DMS53 treated with DMSO at 0.1 percent for 48 hours (cell line): ENCODE measurements around the gene FOXN3.

Source experiments
- DNase-seq: peaks from one replicate; lab custom pipeline; 2025; ENCODE audit not compliant: unreplicated experiment; lab: John Stamatoyannopoulos, UW

Gene FOXN3

DNA sequence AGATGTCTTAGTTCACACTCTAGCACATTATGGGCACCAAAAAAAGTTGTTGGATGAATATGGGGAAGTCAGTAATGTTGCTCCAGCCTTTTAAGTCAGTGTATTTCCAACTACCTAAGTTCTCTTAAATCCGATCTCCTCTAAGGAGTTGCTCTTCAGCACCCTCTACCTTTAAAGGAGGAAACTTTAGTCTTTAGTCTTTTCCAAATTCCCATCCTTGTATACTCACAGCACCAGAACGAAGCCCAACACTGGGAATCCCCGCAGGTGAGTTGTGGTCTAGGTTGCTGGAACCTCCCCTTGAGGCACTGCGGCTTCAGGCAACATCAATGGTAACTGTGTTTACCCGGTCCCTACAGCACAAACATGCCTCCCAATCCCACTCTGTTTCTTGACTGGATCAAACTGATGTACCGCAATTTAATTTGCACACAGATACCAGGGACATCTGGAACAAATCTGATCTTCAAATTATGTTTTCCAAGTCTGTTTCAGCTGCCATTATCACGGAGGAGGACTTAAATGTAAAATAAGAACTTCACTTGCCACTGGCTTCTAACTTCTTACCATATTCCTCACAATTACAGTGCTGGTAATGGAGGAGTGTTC lies 179.0 kb downstream of the FOXN3 start:
- no peak for DNase-seq

GRCh38 chr14:89236851-89237250 lies 180.2 kb downstream of the FOXN3 start:
- no peak for DNase-seq

- no peak for DNase-seq
Measured at GRCh38 chr14:89233184-89233583, 183.8 kb downstream of the FOXN3 start.

- no peak for DNase-seq
Measured at GRCh38 chr14:89232265-89233070, 184.6 kb downstream of the FOXN3 start.

DNA sequence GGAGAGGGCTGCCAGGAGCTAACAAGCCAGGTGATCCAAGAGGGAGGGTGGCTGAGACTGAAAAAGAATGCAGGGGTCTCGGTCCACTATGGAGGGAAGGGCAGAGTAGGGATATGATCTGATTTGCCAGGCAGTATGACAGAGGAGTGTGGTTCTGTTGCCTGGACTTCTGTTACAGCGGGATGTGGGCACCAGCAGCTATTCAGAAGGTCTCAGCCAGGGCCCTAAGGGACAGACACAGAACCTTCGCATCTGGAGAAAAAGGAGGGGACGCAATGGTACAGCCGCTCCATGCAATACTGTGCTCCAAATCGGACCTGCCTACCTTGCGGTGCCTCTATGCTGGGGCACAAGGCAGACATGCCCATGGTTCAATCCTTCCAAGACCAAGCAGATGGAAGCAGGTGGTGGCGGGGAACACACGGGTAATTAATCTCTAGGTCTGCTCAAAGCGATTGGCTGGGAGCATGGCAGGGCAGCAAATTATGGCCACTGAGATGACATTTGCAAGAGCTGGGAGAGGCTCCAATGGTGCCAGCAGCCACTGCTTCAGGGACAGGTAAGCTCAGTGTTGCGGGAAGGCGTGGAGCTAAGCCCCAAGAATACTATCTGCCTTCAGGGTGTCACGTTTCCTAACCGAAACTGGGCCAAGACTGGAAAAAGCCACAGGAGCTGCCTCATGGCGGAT lies 185.5 kb downstream of the FOXN3 start:
- no peak for DNase-seq

DNA sequence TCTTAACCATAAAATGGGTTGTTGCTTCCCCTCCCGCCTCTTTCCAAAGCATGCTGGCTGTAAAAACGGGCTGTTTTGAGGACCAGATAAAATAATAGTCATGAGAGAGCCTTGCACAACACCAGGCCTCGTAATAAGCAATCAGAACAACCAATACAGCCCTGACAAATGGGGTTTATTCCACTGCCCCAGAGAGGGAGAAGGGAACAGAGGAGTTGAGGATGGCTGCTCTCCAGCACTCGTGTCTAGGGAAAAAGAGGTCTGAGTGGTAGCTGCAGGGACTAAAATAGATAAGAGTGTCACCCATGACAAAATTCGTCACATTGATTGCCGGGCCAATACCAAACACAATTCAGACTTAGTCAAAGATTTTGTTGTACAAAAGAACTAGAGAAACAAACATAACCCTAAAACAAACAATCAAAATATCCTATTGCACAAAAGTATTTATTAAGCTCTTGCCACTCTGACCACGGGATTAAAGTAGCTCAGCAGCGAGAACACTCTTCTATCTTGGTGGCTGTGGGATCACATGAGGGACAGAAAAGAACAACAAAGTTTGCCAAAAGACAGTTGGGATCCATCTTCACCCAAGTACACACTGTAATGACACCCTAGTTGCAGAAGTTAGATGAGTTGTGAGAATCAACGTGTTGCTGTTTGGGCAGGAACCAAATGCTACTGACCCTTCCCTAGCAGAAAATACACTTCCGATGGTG lies 188.0 kb downstream of the FOXN3 start:
- DNase-seq = no peak

GRCh38 chr14:89227496-89227836 lies 189.6 kb downstream of the FOXN3 start:
- DNase-seq = no peak

DNA sequence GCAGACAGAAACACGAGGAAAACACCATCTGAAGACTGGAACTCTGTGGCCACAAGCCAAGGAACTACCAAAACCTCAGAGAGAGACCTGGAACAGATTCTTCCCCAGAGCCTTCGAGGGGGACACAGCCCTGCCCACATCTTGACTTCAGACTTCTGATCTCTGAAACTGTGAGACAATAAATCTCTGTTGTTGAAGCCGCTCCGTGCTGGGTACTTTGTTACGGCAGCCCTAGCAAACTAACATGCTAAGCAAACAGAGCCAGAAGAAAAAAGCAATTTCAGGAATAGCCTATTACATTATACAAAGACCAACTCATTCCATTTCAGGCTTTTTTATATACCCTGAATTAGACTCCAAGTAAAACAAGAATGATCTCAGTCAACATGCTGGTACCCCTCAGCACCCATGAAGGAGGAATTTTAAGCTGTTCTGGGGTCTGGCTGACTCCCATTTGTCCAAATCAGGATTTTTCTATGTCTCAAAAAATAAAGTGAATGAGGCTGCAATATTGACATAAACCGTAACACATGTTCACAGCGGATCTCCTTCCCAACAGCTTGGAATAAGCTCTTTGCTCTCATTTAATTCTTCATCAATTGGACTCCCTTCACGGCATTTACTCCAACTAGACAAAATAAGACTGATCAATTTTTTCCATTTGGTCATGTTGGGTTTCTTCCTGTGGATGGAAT lies 190.1 kb downstream of the FOXN3 start:
- no peak for DNase-seq

- DNase-seq = no peak
Measured at GRCh38 chr14:89225607-89226006, 191.4 kb downstream of the FOXN3 start.

- no peak for DNase-seq
Measured at GRCh38 chr14:89221109-89221810, 195.8 kb downstream of the FOXN3 start.

- no peak for DNase-seq
Measured at GRCh38 chr14:89219051-89219450, 198.0 kb downstream of the FOXN3 start.

DNA sequence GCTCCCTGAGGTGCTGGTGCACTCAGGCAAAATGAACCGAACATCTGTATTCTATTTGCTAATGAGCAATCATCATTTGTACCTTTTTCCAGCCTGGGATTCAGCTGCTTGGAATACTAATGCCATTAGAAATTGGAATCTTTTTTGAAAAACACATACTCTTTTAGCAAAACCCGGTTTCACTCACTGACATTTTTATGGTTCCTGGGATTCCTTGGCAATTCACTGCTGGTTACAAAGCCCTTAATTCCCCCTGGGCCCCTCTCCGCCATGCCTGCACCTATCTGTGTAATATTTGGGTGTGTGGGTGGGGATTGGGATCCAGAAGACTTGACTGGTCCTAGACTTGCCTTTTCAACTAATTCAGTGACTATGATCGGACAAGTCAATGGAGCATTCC lies 199.1 kb downstream of the FOXN3 start:
- DNase-seq = no peak

- no peak for DNase-seq
Measured at GRCh38 chr14:89215531-89215930, 201.5 kb downstream of the FOXN3 start.

- no peak for DNase-seq
Measured at GRCh38 chr14:89215114-89215513, 201.9 kb downstream of the FOXN3 start.

DNA sequence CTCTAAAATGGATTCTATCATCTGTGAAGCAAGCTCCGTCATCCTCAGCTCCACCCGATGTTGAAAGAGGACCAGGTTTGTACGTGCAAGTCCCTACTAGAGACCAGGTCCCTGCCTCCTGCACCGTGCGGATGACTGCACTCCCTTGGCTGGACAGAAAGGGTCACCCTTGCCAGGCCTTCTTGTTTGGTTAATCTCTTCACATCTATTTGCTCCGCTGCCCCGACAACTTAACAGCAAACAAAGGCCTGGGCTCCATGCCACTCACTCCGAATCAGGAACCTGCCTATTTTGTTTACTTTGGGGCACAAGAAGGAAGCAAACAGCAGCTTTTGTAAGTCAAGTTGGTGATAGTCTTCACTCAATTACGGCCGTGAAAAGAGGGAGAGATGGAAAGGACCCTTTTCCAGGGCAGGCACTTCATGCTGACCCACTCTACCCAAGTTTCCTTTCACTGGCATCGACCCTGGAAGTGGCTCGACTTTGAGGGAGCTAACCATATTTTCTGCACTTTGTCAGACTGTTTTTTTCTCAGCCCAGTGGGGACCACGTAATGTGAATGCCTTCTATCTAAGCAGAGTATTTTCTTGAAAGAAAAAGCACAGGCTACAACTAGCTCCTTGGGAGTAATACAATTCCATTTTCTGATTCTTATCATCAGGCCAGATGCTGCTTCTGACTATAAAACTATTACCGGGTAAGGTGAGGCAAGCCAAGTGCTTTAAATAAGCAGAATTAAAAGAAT lies 202.6 kb downstream of the FOXN3 start:
- peak; percentile 92 for DNase-seq

GRCh38 chr14:89212386-89213235 lies 204.4 kb downstream of the FOXN3 start:
- no peak for DNase-seq

- DNase-seq = no peak
Measured at GRCh38 chr14:89209558-89209957, 207.5 kb downstream of the FOXN3 start.

DNA sequence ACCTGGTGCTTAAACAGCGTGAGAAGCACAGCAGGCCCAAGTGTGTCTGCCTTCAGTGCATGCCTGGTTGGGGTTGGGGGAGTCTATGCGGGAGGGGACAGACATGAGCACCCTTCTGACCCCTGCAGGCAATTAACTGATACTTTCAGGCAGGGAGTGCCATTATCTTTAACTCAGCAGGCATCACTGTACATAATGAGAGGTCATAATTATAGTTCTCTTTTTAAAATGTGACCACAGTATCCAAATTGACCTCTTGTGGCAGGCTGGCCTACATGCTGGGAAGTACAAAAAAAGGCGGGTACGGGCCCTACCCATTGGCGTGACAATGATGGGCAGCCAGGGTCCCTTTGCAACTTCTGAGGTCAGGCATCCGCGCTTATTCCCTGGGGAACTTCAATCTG lies 209.1 kb downstream of the FOXN3 start:
- no peak for DNase-seq
